Neural progenitor cell (in vitro differentiated cells): ENCODE data around the gene SCP2.

Experiments used
- CTCF ChIP-seq: fragments of 200-600 bp; sonication (generic); IDR thresholded peaks from 2 replicates; pipeline ENCODE4 v1.5.1; 2017; ENCODE audit warnings: antibody characterized with exemption, mild to moderate bottlenecking
- EZH2 ChIP-seq: fragments of 200-600 bp; sonication (generic); IDR thresholded peaks from 2 replicates; pipeline ENCODE4 v1.6.1; 2017; ENCODE audit warnings: antibody characterized with exemption, mild to moderate bottlenecking, moderate library complexity

- TF ChIP-seq EZH2: no peak
- no peak for TF ChIP-seq CTCF
Observed at GRCh38 chr1:53038566-53038965, 111.5 kb downstream of the SCP2 start.
